Ishikawa (cell line): ENCODE data around the gene HOMER3.

Experiments used
- CEBPB ChIP-seq: IDR thresholded peaks from 2 replicates; pipeline ENCODE4 v1.6.1; 2012
- CREB1 ChIP-seq: IDR thresholded peaks from 2 replicates; pipeline ENCODE4 v1.6.1; 2012; ENCODE audit warnings: low read depth
- EGR1 ChIP-seq: IDR thresholded peaks from 2 replicates; pipeline ENCODE4 v1.6.1; 2012
- EP300 ChIP-seq: IDR thresholded peaks from 2 replicates; pipeline ENCODE4 v1.6.1; 2012; ENCODE audit warnings: borderline replicate concordance
- FOXM1 ChIP-seq: IDR thresholded peaks from 2 replicates; pipeline ENCODE4 v1.6.1; 2012; ENCODE audit warnings: low read depth, borderline replicate concordance
- NFIC ChIP-seq: IDR thresholded peaks from 2 replicates; pipeline ENCODE4 v1.6.1; 2012
- RAD21 ChIP-seq: IDR thresholded peaks from 2 replicates; pipeline ENCODE4 v1.6.1; 2012; ENCODE audit warnings: low read depth
- REST ChIP-seq: IDR thresholded peaks from 2 replicates; pipeline ENCODE4 v1.6.1; 2012; ENCODE audit warnings: low read depth, mild to moderate bottlenecking
- TAF1 ChIP-seq: IDR thresholded peaks from 2 replicates; pipeline ENCODE4 v1.6.1; 2012; ENCODE audit warnings: low read depth, mild to moderate bottlenecking
- TCF12 ChIP-seq: IDR thresholded peaks from 2 replicates; pipeline ENCODE4 v1.6.1; 2012; ENCODE audit warnings: low read depth
- TEAD4 ChIP-seq: IDR thresholded peaks from 2 replicates; pipeline ENCODE4 v1.6.1; 2012
- USF1 ChIP-seq: IDR thresholded peaks from 2 replicates; pipeline ENCODE4 v1.6.1; 2012
- YY1 ChIP-seq: IDR thresholded peaks from 2 replicates; pipeline ENCODE4 v1.6.1; 2012; ENCODE audit warnings: low read depth
- ZBTB7A ChIP-seq: IDR thresholded peaks from 2 replicates; pipeline ENCODE4 v1.6.1; 2012; ENCODE audit warnings: low read depth
- TF ChIP-seq, protein P1 (sequence below): IDR thresholded peaks from 2 replicates; pipeline ENCODE4 v1.6.1; 2012

HOMER3 gene

GRCh38 chr19:18972851-18973250 lies 31.8 kb upstream of the HOMER3 start:
- TF ChIP-seq RAD21 (no peak), YY1 (no peak), TEAD4 (no peak), CREB1 (no peak), EP300 (no peak), TAF1 (no peak), TCF12 (no peak)

DNA sequence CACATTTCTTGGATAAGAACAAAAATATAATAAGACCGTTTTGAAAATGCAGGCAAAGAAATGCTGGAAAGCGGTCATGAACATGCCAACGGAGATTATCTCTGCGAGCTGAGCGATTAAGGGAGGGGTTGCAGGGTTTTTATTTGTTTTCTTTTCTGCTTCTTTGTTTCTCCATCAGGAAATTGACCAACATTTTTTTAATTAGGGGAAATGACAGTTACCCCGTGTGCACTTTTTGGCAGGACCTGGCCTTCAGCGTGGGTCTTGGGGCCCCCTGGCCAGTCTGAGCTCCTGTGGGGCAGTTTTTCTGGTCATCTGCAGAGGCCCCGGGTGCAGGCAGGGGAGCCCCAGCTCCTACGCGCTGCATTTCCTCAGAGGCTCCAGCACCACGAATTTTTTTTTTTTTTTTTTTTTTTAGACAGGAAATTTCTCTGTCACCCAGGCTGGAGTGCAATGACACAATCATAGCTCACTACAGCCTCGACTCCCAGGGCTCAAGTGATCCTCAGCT lies 31.3 kb upstream of the HOMER3 start:
- TF ChIP-seq CREB1 (no peak), TEAD4 (no peak), EP300 (no peak), REST (no peak), NFIC (no peak), USF1 (no peak), TAF1 (no peak), TCF12 (no peak), ZBTB7A (no peak)
- TF ChIP-seq, protein P1, sequence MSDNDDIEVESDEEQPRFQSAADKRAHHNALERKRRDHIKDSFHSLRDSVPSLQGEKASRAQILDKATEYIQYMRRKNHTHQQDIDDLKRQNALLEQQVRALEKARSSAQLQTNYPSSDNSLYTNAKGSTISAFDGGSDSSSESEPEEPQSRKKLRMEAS = no peak

- TF ChIP-seq TAF1 (no peak), REST (no peak), USF1 (no peak), FOXM1 (no peak), CEBPB (no peak), ZBTB7A (no peak), EP300 (no peak), EGR1 (no peak), CREB1 (no peak), TCF12 (no peak), YY1 (no peak)
- TF ChIP-seq, protein P1 = no peak
Observed at GRCh38 chr19:18969931-18970659, 29.1 kb upstream of the HOMER3 start.

DNA sequence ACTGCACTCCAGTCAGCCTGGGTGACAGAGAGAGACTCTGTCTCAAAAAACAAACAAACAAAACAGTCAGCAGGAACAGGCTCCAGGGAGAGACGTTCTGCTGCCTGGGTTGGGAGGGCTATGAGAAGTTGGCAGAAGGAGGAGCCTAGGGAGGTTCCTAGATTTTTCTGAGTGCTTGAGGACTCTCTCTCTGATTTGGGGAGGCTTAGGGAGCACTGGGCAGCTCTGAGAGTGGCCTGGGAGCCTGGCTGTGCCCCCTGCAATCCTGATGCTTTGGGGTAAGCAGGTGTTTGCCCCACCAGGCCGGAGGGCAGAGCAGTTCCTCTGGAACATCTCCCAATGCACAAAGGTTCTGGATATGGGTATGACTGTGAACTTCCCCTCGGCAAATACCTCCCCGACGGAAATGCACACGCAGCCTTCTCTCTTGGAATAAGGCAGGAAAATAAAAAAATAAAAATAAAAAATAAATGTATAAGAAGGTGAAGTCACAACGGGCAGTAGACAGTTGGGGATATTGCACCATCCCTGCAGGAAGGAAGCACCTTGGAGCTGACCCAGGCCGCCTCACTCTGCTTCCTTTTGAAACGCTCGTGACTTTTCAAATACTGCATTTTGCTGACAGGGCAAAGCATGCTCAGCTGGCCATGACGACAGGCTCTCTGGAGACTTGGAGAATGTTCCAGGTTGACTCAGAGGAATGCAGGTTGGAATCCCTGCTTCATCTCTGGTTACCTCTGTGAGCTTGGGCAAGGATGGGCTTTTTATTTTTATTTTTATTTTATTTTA lies 26.5 kb upstream of the HOMER3 start:
- TF ChIP-seq CEBPB (peak; percentile 57; the same call in 1 of the 2 replicates), REST (no peak), EP300 (peak; percentile 14; the same call in 1 of the 2 replicates), TEAD4 (peak; percentile 89), USF1 (no peak), FOXM1 (peak; percentile 73; the same call in 1 of the 2 replicates), EGR1 (no peak), NFIC (no peak)
- TF ChIP-seq, protein P1 = peak; percentile 77
